HL-60/S4 treated with retinoic acid at 250 ng/mL for 4 days and 3 days (cell line): ENCODE measurements around the gene VIT.
"Not testable (repeated sequence)": the region's sequence is repeated elsewhere in the genome, so short reads cannot be mapped to it uniquely, and the experiment has no call there.

Experiments used
- in situ Hi-C: fragments of 300-500 bp; cut with MboI; formaldehyde crosslinking; loops from 2 replicates; pipeline ENCODE4 v1.7.0; 2022; ENCODE audit warnings: low sequenced_read_pairs

VIT gene

DNA sequence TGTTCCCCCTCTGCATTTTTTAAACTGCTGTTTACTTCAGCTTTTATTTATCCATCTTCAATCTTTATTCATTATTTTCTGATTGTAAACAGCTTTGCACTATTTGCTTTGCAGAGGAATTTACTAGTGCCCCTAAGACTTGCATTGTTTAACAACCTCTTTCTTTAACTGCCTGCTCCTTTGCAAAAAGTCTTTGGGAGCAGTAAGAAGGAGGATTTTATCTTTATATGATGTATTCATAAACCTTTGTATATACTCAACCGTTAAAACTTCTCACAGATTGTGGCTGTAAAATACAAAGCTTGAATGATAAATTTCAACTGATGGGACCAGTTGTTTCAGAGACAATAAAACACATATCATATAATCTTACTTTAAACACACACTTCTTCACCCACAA, 20.1 kb upstream of the VIT start:
- in situ Hi-C loops: no loop called here

DNA sequence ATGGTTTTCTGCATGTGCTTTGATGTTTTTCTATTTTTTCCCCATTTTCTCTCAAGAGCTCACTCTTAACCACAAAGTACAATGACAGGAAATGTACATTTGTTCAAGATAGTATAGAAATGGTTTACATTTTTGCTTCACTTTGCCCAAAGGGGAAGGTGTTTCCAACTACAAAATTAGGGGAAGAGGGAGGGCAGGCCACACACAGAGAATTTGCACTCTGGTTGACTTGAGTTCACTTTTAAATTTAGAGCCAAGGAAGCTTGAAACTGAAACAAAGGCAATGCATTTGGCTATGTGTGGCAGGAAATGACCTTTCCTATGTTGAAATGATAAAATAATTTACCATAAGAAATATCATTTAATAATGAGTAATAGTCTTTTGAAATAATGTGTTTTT, 19.1 kb upstream of the VIT start:
- in situ Hi-C loops: no loop called here

DNA sequence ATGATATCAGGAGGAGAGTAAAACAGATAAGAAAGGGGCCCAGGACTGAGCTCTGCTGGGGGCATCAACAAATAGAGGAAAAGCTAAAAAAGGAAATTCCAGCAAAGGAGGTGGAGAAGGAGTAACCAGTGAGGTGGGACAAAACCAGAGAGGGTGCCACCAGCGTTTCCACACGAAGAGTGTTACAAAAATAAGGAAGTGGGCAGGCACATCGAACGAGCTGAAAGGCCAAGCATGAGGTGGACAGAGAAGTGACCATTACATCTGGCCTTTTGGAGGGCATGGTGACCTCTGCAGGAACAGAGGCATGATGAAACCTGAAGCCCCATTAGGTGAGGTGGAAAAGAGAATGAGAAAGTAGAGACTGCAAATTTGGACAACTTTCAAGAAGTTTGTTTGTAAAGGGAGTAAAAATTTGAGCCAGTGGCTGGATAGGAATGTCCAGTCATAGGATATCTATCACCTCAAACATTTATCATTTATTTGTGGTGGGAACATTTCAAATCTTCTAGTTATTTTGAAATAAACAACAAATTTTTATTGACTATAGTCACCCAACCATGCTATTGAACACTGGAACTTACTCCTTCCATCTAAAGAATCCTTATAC, 18.4 kb upstream of the VIT start:
- in situ Hi-C loops: no loop called here

DNA sequence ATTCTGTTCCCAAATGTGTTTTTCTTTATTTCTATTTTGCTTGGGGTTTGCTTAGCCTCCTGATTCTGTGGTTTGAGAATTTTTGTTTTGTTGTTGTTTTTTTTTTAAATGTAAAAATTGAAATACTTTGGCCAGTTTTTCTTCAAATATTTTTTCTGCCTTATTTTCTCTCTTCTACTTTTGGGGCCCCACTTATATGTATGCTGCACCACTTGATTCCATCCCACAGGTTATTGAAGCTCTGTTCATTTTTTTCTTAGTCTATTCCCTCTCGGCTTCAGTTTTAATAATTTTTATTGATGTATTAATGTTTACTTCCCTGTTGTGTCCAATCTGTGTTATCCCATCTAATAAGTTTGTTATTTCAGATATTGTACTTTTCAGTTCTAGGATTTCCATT, 17.7 kb upstream of the VIT start:
- in situ Hi-C loops: no loop called here

DNA sequence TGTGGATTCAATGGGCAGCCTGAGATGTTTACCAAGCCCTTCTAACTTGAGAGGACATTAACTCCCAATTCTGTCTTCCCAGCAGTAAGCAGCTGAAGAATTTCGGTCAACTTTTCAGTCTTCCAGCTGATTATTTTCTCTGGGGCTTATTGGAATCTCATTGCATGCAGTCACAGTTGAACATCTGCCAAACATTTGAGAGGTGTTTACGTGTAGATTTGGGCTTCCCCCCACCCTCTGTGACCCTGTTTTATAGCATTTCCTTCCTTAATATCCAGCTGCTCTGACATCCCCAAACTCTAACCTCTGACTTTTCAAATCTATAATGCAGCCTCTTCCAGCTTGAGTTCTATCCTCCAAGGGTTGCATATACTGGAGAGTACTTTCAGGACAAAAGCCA, 16.5 kb upstream of the VIT start:
- in situ Hi-C loops: no loop called here

DNA sequence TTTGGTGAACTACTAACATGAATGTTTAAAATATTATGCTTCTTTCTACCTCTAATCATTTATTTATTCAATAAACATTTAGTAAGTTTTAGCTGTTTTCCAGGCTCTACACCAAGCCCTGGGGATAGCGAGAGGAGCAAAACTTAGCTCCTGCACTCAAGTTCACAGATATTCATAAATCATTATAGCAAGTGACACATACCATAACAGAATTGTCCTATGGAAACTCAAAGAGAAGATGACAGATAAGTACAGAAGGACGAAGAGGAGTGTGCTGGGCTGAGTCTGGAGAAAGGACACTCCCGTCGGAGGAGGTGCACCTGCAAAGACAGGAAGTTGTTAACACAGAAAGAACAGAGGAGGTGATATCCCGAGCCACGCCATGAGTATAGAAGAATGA, 13.9 kb upstream of the VIT start:
- in situ Hi-C loops: no loop called here

DNA sequence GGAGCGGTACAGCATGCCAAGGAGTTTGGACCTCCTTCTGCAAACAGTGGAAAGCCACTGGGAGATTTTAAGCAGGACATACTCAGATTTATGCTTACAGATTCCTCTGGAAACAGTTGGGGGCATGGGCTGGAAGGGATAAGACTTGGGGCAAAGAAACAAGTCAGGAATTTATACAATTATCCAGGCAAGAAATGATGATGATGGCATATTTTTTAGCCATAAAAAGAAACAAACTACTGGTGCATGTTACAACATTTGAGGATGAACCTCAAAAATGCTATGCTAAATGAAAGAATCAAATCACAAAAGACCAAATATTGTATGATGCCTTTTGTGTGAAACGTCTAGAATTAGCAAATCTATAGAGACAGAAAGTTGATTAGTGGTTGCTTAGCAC, 13.5 kb upstream of the VIT start:
- in situ Hi-C loops: no loop called here

DNA sequence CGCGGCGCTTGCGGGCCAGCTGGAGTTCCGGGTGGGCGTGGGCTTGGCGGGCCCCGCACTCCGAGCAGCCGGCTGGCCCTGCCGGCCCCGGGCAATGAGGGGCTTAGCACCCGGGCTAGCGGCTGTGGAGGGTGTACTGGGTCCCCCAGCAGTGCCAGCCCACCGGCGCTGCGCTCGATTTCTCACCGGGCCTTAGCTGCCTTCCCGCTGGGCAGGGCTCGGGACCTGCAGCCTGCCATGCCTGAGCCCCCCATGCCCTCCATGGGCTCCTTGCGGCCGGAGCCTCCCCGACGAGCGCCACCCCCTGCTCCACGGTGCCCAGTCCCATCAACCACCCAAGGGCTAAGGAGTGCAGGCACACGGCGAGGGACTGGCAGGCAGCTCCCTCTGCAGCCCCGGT, 8.2 kb upstream of the VIT start:
- in situ Hi-C loops: not testable (repeated sequence)

DNA sequence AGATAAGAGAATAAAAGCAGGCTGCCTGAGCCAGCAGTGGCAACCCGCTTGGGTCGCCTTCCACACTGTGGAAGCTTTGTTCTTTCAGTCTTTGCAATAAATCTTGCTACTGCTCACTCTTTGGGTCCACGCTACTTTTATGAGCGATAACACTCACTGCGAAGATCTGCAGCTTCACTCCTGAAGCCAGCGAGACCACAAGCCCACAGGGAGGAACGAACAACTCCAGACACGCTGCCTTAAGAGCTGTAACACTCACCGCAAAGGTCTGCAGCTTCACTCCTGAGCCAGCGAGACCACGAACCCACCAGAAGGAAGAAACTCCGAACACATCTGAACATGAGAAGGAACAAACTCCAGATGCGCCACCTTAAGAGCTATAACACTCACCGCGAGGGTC, 7.5 kb upstream of the VIT start:
- in situ Hi-C loops: not testable (repeated sequence)

DNA sequence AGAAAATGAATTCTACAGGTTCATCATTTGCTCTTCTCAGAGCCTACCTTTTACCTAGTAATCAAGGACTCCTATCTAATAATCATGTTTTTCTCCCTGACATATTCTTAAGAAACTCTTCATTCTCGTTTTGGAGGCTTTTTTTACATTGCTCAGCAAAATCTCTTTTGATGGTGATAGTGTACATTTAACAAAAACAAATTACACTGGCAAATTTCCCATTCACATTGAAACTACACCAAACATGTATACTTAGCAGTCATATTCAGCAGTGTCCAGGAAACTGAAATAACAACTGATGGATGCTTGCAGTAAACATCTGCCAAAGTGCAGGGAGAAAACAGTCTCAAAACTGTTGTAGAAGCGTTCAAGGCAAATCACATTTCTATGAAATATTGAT, 4.4 kb upstream of the VIT start:
- in situ Hi-C loops: no loop called here

DNA sequence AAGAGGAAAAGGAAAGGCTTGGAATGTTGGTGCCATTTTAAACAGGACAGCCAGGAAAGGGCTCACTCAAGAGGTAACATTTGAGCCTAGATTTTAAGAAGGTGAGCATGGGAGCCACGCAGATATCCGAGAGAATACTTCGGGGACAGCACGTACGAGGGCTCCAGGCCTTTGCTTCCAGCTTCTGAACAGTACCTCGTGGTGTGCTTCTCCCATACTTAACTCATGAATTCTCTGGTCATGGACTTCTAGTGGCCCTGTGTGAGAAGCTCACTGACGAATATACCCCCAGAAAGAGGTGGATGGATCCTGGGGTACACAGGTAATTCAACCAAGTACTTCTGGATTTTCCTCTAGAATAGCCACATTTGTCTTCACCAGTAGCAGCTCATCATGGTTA, 2.7 kb upstream of the VIT start:
- in situ Hi-C loops: no loop called here

DNA sequence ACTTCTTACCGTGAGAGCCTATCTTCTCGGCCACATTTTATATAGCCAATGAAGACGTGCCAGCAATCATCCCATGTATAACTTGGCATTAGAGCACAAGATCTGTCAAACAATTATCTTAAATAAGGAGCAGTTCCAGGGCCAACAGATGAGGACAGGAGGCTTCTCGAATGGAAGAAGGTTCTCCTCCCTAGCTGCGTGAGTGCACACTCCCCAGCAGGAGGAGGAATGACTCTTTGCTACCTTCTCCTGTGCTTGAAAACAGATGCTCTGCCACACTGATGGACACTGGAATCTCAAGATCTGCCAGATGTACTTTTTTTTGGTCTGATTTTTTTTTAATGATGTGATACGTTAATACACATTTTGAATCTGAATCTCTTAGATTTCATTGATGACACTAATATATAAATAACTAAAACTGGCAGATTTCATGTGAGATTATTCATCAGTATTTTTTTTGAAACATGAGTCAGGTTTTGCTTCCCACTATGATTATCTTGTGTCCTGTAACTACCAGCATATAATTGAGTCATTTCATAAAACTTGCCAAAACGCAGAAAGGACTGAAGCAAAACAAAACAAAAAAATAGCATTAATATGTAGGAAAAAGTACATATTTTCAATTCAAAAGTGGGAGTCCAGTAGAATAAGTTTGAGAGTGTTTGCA, 626 bp upstream of the VIT start:
- in situ Hi-C loops: no loop called here

DNA sequence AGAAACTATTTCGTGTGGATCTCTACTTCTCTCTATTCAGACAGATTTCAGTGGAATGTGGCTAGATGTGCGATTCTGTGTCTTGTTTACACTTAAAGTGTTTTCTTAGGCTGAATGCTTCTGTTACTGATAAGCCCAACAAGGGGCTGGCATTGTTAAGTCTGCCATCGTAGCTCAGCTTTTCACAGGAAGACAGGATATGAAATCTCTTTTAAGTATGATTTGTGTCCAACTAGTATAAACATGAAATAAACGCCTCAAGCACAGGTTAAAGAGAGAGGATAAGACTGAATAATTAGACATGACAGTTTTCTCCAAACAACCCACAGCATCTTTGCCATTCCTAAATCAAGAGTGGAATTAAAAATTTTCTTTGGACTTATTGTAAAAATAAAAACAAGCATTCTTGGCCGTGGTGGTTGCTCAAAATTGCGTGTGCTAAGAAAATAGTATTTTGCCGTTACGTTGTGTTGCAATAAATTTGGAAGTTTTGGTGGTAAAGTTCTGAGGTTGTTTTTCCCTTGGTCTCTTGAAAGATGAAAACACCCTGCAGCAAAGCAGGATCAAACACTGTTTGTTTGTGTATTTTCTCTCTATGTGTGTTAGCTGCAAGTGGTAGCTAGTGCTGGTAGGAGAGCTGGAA, 1.0 kb downstream of the VIT start:
- in situ Hi-C loops: no loop called here

DNA sequence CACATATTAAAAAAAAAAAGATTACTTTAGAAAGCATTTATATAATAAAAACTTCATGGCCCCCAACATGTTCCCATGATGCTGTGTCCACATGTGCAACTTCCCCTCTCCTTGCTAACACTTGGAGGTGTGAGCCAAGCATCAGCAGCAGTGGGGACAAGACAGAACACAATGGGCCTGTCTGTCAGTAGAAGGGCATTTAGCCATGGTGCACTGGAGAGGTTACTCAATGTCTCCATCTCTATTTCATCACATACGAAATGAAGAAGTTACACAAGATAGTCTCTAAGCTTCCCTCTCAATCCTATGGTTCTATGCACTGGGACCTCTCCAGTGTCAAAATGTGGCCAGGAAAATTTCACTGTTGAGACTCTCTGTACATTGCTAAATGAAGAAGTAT, 2.5 kb downstream of the VIT start:
- in situ Hi-C loops: no loop called here

DNA sequence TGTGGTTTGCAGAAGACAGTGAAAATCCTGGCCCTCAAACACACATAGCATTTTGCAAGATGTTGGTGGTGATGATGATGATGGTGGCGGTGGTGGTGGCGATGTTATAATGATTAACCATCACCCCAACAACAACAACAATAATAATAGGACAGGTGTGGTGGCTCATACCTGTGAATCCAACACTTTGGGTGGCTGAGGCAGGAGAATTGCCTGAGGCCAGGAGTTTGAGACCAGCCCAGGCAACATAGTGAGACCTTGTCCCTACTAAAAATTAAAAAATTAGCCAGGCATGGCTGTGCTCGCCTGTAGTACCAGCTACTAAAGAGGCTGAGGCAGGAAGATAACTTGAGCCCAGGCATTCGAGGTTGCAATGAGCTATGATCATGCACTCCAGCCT, 3.8 kb downstream of the VIT start:
- in situ Hi-C loops: no loop called here

DNA sequence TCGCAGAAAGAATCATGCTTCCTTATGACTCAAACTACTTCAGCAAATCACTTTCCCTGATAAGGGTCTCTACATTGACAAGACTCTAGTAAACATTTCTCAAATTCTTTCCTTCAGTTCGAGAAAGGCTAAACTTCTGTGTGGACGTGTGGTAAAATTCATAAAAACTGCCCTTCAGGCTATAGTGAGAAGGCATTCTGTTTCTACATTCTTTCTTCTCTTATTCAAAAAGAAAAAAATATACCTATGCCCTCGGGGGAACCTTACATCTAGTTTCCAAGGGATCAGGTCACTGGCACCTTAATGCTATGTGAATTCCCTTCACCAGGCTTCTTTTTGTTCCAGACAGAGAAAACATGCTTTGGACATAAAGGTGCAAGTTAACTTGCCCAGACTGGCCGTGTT, 4.9 kb downstream of the VIT start:
- in situ Hi-C loops: no loop called here

DNA sequence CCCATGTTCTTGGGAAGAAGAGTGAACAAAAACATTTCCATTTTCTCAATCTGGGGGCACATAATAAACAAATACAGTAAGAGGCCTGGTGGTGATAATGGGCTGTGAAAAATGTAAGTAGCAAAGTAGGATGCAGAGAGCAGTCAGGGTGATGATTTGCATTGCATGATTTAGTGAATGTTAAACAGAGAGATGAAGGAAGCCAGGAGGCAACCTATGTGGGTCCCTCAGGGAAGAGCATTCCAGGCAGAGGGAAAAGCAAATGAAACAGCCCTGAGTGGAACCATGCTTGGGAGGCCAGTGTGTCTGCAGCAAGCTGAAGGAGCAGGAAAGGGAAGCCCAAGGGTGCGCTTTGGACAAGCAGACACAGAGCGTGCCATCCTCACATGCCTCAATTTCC, 5.4 kb downstream of the VIT start:
- in situ Hi-C loops: no loop called here

DNA sequence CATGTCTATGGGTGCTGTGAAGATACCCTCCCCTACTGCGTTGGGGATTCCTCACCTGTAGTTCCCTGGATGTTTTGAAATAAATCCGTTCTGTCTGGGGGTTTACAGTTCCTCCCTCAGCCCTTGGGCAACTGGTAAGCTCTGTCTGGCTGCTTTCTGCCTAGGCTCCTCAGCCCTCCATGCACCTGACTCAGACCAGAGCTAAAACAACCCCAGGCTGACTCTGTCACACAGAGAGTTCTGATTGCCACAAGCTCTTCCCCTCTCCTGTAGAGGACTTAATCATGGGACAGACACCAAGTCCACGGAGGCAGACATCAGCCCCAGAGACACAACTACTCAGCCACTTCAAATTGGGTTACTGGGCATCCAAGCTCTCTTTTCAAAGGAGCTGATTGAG, 6.3 kb downstream of the VIT start:
- in situ Hi-C loops: no loop called here

DNA sequence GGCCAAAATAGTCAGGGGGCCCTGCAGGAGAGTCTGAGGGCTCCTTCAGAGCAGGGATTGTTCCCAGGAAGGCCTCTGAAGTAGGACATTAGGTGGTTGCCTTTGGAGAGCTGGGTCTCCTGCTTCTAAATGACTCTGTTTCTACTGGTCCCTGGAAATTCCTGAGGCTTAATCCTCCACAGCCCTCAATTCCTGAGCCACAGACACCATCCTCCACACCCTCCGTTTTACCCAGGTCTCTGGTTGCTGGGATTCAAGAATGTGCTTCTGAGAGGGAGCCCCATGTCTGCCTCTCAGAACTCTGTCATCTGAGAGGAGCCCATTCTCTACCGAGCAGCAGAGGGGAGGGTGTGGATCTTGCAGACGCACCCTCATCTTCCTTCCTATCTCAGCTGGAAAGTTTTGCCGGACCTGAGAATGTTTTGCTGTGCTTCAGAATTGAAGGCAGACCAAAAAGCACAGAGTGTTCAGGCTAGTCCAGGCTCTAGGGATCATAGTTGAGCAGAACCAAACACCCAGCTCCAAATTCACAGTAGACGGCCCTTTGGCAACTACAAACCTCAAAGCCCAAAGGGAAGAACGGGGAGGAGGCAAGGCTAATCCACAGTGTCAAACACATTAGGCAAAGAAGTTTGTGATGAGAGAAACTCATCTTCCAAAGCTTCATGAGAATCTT, 8.1 kb downstream of the VIT start:
- in situ Hi-C loops: no loop called here

DNA sequence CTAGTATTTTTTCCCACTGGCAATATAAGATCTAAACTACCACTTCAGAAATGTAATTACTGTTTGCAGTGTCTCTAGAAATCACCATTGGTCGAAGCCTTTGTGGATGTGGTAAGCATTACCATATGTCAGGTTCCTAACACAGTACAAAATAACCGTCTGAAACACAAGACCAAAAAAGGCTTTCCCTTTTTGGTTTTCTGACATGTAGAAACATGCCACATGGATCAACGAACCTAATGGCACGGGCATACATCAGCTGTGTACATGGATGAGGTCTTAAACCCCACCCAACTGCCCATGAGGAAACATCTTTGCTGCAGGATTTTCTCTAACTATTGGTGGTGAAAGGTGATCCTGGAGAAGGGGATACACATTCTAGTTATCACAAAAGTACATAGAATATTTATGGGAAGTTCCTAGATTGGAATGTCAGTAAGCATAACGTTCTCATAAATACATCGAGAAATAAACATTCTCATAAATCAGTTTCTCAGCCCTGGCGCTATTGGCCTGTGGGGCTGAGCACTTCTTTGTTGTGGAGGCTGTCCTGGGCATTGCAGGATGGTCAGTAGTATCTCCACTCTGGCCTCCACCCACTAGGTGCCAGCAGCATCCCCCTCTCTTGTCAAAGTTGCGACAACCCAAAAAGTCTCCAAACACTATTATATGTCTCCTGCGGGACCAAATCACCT, 9.0 kb downstream of the VIT start:
- in situ Hi-C loops: no loop called here

DNA sequence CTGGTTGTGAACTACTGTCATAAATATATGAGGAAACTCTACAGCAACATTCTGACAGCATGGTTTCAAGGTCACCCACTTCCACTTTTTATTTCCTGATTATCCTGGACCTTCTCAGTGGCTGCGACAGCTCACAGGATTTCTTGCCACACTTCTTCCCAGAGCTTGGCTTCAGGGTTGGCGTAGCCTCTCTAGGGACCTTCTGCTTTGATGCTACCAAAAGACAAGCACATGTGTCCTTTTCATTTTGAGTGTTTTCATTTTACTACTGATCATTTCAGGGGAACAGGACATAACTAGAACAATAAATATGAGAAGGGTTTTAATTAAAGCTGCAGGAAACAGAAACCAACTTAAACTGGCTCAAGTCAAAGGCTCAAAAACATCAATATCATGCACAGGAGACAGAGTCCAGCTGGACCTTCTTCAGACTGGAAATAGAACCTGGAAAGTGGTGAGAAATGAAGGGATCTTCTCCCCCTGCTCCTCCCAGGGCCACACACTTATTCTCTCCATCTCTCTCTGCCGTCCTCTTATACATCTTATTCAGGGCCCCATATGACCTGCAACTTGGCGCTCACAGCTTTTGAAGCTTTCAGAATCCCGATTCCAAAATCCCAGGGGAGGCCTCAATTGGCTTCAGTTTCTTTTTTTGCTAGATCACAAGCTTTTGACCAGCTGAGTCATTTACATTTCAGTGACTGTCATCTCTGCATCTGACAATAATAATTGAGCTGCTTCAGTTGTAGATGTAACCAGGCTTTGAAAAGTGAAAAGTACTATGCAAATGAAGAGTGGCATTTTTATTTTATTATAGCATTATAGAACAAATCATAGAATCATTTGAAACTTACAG, 9.7 kb downstream of the VIT start:
- in situ Hi-C loops: no loop called here
